Measurements from ENCODE around the gene TUFT1.

TUFT1 gene

GRCh38 chr1:151577173-151577572 is 37.1 kb downstream of the TUFT1 start:
- Histone ChIP-seq H3K27ac (no peak overlapping the region), H3K36me3 (peaks cover 86% of the 10 kb centered on the region)
- DNase-seq = no peak

GRCh38 chr1:151578941-151579340 is 38.8 kb downstream of the TUFT1 start:
- TF ChIP-seq CTCF (IDR thresholded peaks at IDR 0.05; ENCODE audit: low read depth, low read length) = no peak
- Histone ChIP-seq H3K27me3 (ENCODE audit: insufficient read depth, low read depth, severe bottlenecking) (no peaks in the 10 kb centered on the region), H3K36me3 (peaks cover 84% of the 10 kb centered on the region), H3K9me3 (ENCODE audit: severe bottlenecking) (no peaks in the 10 kb centered on the region), H3K4me3 (ENCODE audit: low read depth, low read length) (no peak overlapping the region), H3K27ac (no peak overlapping the region)
- no peak for DNase-seq

More at GRCh38 chr1:151577173-151577572, 37.1 kb downstream of the TUFT1 start:
- Histone ChIP-seq H3K27me3 (ENCODE audit: insufficient read depth, low read depth, severe bottlenecking) (no peaks in the 10 kb centered on the region), H3K4me3 (ENCODE audit: low read depth, low read length) (no peak overlapping the region), H3K9me3 (ENCODE audit: severe bottlenecking) (no peaks in the 10 kb centered on the region)
- no peak for TF ChIP-seq CTCF (IDR thresholded peaks at IDR 0.05; ENCODE audit: low read depth, low read length)

GRCh38 chr1:151579436-151580225 is 39.5 kb downstream of the TUFT1 start:
- H3K27ac ChIP-seq = no peak overlapping the region
- H3K4me3 ChIP-seq (ENCODE audit: low read depth, low read length) = no peak overlapping the region
- no peaks in the 10 kb centered on the region for H3K27me3 ChIP-seq (ENCODE audit: insufficient read depth, low read depth, severe bottlenecking)
- peaks cover 81% of the 10 kb centered on the region for H3K36me3 ChIP-seq
- DNase-seq = no peak
- TF ChIP-seq CTCF (IDR thresholded peaks at IDR 0.05; ENCODE audit: low read depth, low read length) = no peak
- no peaks in the 10 kb centered on the region for H3K9me3 ChIP-seq (ENCODE audit: severe bottlenecking)

- H3K36me3 ChIP-seq = peaks cover 62% of the 10 kb centered on the region
These were observed 41.3 kb downstream of the TUFT1 start for GRCh38 chr1:151581451-151581850.

GRCh38 chr1:151581921-151582320 is 41.8 kb downstream of the TUFT1 start:
- no peak for TF ChIP-seq CTCF (IDR thresholded peaks at IDR 0.05; ENCODE audit: low read depth, low read length)
- peaks cover 58% of the 10 kb centered on the region for H3K36me3 ChIP-seq
- no peak overlapping the region for H3K27ac ChIP-seq
- no peaks in the 10 kb centered on the region for H3K9me3 ChIP-seq (ENCODE audit: severe bottlenecking)
- H3K4me3 ChIP-seq (ENCODE audit: low read depth, low read length) = no peak overlapping the region
- no peaks in the 10 kb centered on the region for H3K27me3 ChIP-seq (ENCODE audit: insufficient read depth, low read depth, severe bottlenecking)
- DNase-seq = no peak

More at GRCh38 chr1:151581451-151581850, 41.3 kb downstream of the TUFT1 start:
- no peak for TF ChIP-seq CTCF (IDR thresholded peaks at IDR 0.05; ENCODE audit: low read depth, low read length)
- H3K27me3 ChIP-seq (ENCODE audit: insufficient read depth, low read depth, severe bottlenecking) = no peaks in the 10 kb centered on the region
- no peak for DNase-seq
- no peak overlapping the region for H3K4me3 ChIP-seq (ENCODE audit: low read depth, low read length)
- no peaks in the 10 kb centered on the region for H3K9me3 ChIP-seq (ENCODE audit: severe bottlenecking)
- H3K27ac ChIP-seq = no peak overlapping the region

- Histone ChIP-seq H3K4me3 (ENCODE audit: low read depth, low read length) (no peak overlapping the region), H3K9me3 (ENCODE audit: severe bottlenecking) (no peaks in the 10 kb centered on the region), H3K36me3 (peaks cover 46% of the 10 kb centered on the region), H3K27ac (no peak overlapping the region), H3K27me3 (ENCODE audit: insufficient read depth, low read depth, severe bottlenecking) (no peaks in the 10 kb centered on the region)
- no peak for DNase-seq
- no peak for TF ChIP-seq CTCF (IDR thresholded peaks at IDR 0.05; ENCODE audit: low read depth, low read length)
These were observed 43.7 kb downstream of the TUFT1 start for GRCh38 chr1:151583796-151584195.
